A549 (cell line): ENCODE data around the gene OR4D1.

Source experiments
- CHD4 ChIP-seq: fragments of 200-600 bp; sonication (generic); IDR thresholded peaks from 2 replicates; pipeline ENCODE4 v1.6.1; 2016; ENCODE audit warnings: antibody characterized with exemption, mild to moderate bottlenecking, borderline replicate concordance
- EHF ChIP-seq: fragments of 250-450 bp; sonication (Bioruptor Pico); IDR thresholded peaks from 2 replicates; pipeline ENCODE4 v1.5.0; 2020; ENCODE audit warnings: mild to moderate bottlenecking
- ESRRA ChIP-seq: fragments of 150-350 bp; IDR thresholded peaks from 2 replicates; pipeline ENCODE4 v1.6.1; 2014; ENCODE audit warnings: mild to moderate bottlenecking, low read length, borderline replicate concordance
- FOSB ChIP-seq: fragments of 250-450 bp; sonication (Bioruptor Pico); IDR thresholded peaks from 2 replicates; pipeline ENCODE4 v1.5.0; 2020; ENCODE audit warnings: mild to moderate bottlenecking, moderate library complexity
- FOSL2 ChIP-seq, 2 experiments: fragments of 450-650 bp in 1 of 2; fragments of >200 bp in 1 of 2; sonication (Bioruptor Twin) in 1 of 2; formaldehyde crosslinking; IDR thresholded peaks; 2 replicates each; pipeline versions ENCODE4 v1.5.0 to v1.6.1; 2016 to 2020; ENCODE audit warnings: mild to moderate bottlenecking in 1 of 2, moderate library complexity in 1 of 2
- GATA3 ChIP-seq: IDR thresholded peaks from 2 replicates; pipeline ENCODE4 v1.6.1; 2012; ENCODE audit warnings: borderline replicate concordance
- HOXA7 ChIP-seq: fragments of 250-450 bp; sonication (Bioruptor Pico); IDR thresholded peaks from 2 replicates; pipeline ENCODE4 v1.5.0; 2020; ENCODE audit warnings: mild to moderate bottlenecking, moderate library complexity
- JUN ChIP-seq, 2 experiments: fragments of >200 bp; sonication (Bioruptor Twin); formaldehyde crosslinking; IDR thresholded peaks; 2 replicates in 1 of 2; 3 replicates in 1 of 2; pipeline ENCODE4 v1.6.1; 2016 to 2017
- NFE2L2 ChIP-seq: fragments of 150-350 bp; conservative IDR thresholded peaks from 2 replicates; pipeline ENCODE4 v1.6.1; 2014; ENCODE audit warnings: low read length
- NPAS2 ChIP-seq: fragments of 250-450 bp; sonication (Bioruptor Pico); IDR thresholded peaks from 2 replicates; pipeline ENCODE4 v1.8.0; 2022; ENCODE audit warnings: mild to moderate bottlenecking, moderate library complexity, borderline replicate concordance
- SREBF2 ChIP-seq: fragments of 450-650 bp; IDR thresholded peaks from 2 replicates; pipeline ENCODE4 v1.6.1; 2014; ENCODE audit warnings: mild to moderate bottlenecking, moderate library complexity
- TF ChIP-seq, protein P1 (sequence below): fragments of >200 bp; sonication (Bioruptor Twin); formaldehyde crosslinking; IDR thresholded peaks from 3 replicates; pipeline ENCODE4 v1.5.1; 2016
- TF ChIP-seq, protein P2 (sequence below): fragments of 200-600 bp; sonication (generic); IDR thresholded peaks from 2 replicates; pipeline ENCODE4 v1.6.1; 2016; ENCODE audit warnings: antibody characterized with exemption, mild to moderate bottlenecking, moderate library complexity

DNA sequence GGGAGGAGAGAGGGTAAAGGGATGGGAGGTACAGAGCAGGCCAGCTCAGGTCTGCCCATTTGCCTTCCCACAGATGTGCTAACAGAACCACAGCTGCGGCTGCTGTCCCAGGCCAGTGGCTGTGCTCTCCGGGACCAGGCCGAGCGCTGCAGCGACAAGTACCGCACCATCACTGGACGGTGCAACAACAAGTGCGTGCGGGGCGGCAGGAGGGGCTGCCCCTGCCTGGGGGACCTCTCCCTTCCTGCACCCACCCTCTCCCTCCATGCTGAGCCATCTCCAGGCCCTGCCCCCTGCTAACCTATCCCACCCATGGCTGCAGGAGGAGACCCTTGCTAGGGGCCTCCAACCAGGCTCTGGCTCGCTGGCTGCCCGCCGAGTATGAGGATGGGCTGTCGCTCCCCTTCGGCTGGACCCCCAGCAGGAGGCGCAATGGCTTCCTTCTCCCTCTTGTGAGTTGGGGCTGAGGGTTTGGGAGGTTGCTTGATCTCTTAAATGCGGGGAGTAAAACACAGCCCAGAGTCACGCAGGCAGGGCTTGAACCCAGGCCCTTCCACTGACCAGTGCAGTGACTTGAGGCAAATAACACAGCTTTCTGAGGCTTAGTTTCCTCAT, 45.6 kb downstream of the OR4D1 start:
- TF ChIP-seq SREBF2 (no peak), CHD4 (no peak), ESRRA (no peak), GATA3 (no peak), NFE2L2 (no peak), NPAS2 (no peak), EHF (CRISPR knock-in tag) (no peak), HOXA7 (CRISPR knock-in tag) (no peak), FOSL2 (IDR thresholded peaks at IDR 0.05) (no peak), FOSL2 (CRISPR knock-in tag; IDR thresholded peaks at IDR 0.05) (no peak), FOSB (CRISPR knock-in tag) (no peak), JUN (IDR thresholded peaks at IDR 0.05) (no peak)
- TF ChIP-seq, protein P1, sequence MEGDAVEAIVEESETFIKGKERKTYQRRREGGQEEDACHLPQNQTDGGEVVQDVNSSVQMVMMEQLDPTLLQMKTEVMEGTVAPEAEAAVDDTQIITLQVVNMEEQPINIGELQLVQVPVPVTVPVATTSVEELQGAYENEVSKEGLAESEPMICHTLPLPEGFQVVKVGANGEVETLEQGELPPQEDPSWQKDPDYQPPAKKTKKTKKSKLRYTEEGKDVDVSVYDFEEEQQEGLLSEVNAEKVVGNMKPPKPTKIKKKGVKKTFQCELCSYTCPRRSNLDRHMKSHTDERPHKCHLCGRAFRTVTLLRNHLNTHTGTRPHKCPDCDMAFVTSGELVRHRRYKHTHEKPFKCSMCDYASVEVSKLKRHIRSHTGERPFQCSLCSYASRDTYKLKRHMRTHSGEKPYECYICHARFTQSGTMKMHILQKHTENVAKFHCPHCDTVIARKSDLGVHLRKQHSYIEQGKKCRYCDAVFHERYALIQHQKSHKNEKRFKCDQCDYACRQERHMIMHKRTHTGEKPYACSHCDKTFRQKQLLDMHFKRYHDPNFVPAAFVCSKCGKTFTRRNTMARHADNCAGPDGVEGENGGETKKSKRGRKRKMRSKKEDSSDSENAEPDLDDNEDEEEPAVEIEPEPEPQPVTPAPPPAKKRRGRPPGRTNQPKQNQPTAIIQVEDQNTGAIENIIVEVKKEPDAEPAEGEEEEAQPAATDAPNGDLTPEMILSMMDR, result no peak
- TF ChIP-seq, protein P2, sequence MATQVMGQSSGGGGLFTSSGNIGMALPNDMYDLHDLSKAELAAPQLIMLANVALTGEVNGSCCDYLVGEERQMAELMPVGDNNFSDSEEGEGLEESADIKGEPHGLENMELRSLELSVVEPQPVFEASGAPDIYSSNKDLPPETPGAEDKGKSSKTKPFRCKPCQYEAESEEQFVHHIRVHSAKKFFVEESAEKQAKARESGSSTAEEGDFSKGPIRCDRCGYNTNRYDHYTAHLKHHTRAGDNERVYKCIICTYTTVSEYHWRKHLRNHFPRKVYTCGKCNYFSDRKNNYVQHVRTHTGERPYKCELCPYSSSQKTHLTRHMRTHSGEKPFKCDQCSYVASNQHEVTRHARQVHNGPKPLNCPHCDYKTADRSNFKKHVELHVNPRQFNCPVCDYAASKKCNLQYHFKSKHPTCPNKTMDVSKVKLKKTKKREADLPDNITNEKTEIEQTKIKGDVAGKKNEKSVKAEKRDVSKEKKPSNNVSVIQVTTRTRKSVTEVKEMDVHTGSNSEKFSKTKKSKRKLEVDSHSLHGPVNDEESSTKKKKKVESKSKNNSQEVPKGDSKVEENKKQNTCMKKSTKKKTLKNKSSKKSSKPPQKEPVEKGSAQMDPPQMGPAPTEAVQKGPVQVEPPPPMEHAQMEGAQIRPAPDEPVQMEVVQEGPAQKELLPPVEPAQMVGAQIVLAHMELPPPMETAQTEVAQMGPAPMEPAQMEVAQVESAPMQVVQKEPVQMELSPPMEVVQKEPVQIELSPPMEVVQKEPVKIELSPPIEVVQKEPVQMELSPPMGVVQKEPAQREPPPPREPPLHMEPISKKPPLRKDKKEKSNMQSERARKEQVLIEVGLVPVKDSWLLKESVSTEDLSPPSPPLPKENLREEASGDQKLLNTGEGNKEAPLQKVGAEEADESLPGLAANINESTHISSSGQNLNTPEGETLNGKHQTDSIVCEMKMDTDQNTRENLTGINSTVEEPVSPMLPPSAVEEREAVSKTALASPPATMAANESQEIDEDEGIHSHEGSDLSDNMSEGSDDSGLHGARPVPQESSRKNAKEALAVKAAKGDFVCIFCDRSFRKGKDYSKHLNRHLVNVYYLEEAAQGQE, result no peak
